ENCODE data around the gene FZD4.

DNA sequence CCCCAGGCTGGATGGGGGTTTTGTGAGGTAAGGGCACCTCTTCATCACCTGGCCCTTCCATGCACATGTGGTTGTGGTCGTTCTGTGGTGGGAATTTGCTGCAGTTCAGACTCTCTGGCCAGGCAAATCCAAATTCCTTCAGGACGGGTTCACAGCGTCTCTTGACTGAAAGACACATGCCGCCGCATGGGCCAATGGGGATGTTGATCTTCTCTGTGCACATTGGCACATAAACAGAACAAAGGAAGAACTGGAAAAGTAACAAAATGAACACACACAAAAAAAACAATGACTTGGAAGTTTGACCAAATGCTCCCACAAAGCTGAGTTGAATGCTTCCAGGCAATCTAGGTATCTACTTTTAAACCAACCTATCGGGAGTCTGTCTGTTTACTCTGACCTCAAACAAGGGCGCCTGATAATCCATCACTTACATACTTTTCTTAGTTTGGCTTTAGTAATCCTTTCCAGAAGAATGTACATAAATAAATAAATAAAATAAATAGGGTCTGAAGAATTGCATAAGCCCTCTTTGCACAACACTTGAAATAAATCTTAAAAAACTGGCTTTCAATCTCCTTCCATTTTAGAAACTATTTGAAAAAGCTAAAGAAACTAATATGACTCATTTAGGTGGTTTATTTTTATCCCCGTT lies 2.8 kb downstream of the FZD4 start:
- no peak for TF ChIP-seq POLR2A (IDR thresholded peaks at IDR 0.05)
- TF ChIP-seq, protein P1, sequence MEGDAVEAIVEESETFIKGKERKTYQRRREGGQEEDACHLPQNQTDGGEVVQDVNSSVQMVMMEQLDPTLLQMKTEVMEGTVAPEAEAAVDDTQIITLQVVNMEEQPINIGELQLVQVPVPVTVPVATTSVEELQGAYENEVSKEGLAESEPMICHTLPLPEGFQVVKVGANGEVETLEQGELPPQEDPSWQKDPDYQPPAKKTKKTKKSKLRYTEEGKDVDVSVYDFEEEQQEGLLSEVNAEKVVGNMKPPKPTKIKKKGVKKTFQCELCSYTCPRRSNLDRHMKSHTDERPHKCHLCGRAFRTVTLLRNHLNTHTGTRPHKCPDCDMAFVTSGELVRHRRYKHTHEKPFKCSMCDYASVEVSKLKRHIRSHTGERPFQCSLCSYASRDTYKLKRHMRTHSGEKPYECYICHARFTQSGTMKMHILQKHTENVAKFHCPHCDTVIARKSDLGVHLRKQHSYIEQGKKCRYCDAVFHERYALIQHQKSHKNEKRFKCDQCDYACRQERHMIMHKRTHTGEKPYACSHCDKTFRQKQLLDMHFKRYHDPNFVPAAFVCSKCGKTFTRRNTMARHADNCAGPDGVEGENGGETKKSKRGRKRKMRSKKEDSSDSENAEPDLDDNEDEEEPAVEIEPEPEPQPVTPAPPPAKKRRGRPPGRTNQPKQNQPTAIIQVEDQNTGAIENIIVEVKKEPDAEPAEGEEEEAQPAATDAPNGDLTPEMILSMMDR (IDR thresholded peaks at IDR 0.05), result no peak
